SK-N-SH (cell line): ENCODE results near the gene MAST4. TPM values are rescaled to one million over a fixed set of nuclear protein-coding genes. Genes with fewer than 3 reads are reported as not detected.

Experiments used
- CTCF ChIA-PET: fragments of 300-600, 350-600 bp; formaldehyde crosslinking; extraction: SDS; loops from one replicate; lab custom pipeline; 2021; lab: Yijun Ruan, JAX
- POLR2A ChIA-PET: fragments of 350-600 bp; sonication (Branson Sonifier 250); formaldehyde crosslinking; extraction: SDS; loops from one replicate; lab custom pipeline; 2020; ENCODE audit warnings: antibody characterized with exemption, inconsistent platforms; lab: Yijun Ruan, JAX
- DNase-seq: peaks from one replicate; pipeline ENCODE4 v3.0.0; 2012
- H2AFZ ChIP-seq: fragments of 200-600 bp; sonication (generic); 2 replicates; pipeline ENCODE4 v1.8.1; 2016; ENCODE audit warnings: antibody characterized with exemption, mild to moderate bottlenecking, low read depth
- H3F3A ChIP-seq: fragments of 200-600 bp; sonication (generic); replicated peaks from 2 replicates; pipeline ENCODE3; 2016; ENCODE audit warnings: antibody characterized with exemption, mild to moderate bottlenecking; ENCODE audit not compliant: insufficient read depth
- H3K27ac ChIP-seq, 2 experiments: fragments of 200-500 bp in 1 of 2; fragments of 200-600 bp in 1 of 2; sonication (Bioruptor generic) in 1 of 2; sonication (generic), shearing (Covaris generic) in 1 of 2; 2 replicates each; pipeline versions ENCODE4 v1.5.1 to v1.6.1; 2014 to 2016; ENCODE audit warnings: low read depth in 2 of 2, inconsistent platforms in 1 of 2, low read length in 1 of 2, mild to moderate bottlenecking in 1 of 2, mixed read lengths in 1 of 2
- H3K27me3 ChIP-seq: fragments of 200-600 bp; sonication (generic), shearing (Covaris generic); 2 replicates; pipeline ENCODE4 v1.6.1; 2016; ENCODE audit warnings: mixed run types; ENCODE audit not compliant: insufficient read depth
- H3K36me3 ChIP-seq, 2 experiments: fragments of 200-500 bp in 1 of 2; fragments of 200-600 bp in 1 of 2; sonication (Bioruptor generic) in 1 of 2; sonication (generic) in 1 of 2; replicated peaks in 1 of 2; 2 replicates each; pipeline versions ENCODE3 to v1.5.1; 2014 to 2016; ENCODE audit warnings: low read length in 1 of 2, mild to moderate bottlenecking in 1 of 2; ENCODE audit not compliant: insufficient read depth in 2 of 2, control insufficient read depth in 1 of 2
- H3K4me1 ChIP-seq, 2 experiments: fragments of 200-500 bp in 1 of 2; fragments of 200-600 bp in 1 of 2; sonication (Bioruptor generic) in 1 of 2; sonication (generic), shearing (Covaris generic) in 1 of 2; 2 replicates each; pipeline versions ENCODE4 v1.5.1 to v1.6.1; 2014 to 2016; ENCODE audit warnings: low read depth in 1 of 2, low read length in 1 of 2, mixed run types in 1 of 2; ENCODE audit not compliant: insufficient read depth in 2 of 2, control insufficient read depth in 1 of 2
- H3K4me2 ChIP-seq: fragments of 200-600 bp; sonication (generic), shearing (Covaris generic); 2 replicates; pipeline ENCODE4 v1.6.1; 2017; ENCODE audit warnings: mixed run types
- H3K4me3 ChIP-seq, 2 experiments: fragments of 200-500 bp in 1 of 2; fragments of 200-600 bp in 1 of 2; sonication (Bioruptor generic) in 1 of 2; sonication (generic), shearing (Covaris generic) in 1 of 2; 2 replicates each; pipeline versions ENCODE4 v1.5.1 to v1.8.1; 2014 to 2016; ENCODE audit warnings: low read depth in 2 of 2, inconsistent platforms in 1 of 2, low read length in 1 of 2, mild to moderate bottlenecking in 1 of 2, mixed read lengths in 1 of 2, moderate library complexity in 1 of 2
- H3K79me2 ChIP-seq: fragments of 200-600 bp; sonication (generic); 2 replicates; pipeline ENCODE4 v1.8.1; 2017; ENCODE audit warnings: mild to moderate bottlenecking; ENCODE audit not compliant: insufficient read depth
- H3K9ac ChIP-seq: fragments of 200-600 bp; sonication (generic); 2 replicates; pipeline ENCODE4 v1.6.1; 2017; ENCODE audit warnings: mixed run types
- H3K9me2 ChIP-seq: fragments of 200-600 bp; sonication (generic); 2 replicates; pipeline ENCODE4 v1.6.1; 2017; ENCODE audit warnings: mixed run types
- H3K9me3 ChIP-seq: fragments of 200-600 bp; sonication (generic); 2 replicates; pipeline ENCODE4 v1.6.1; 2017; ENCODE audit warnings: mixed run types, mild to moderate bottlenecking, moderate library complexity
- H4K20me1 ChIP-seq: fragments of 200-600 bp; sonication (generic); 2 replicates; pipeline ENCODE4 v1.6.1; 2017; ENCODE audit warnings: mild to moderate bottlenecking, mixed run types; ENCODE audit not compliant: insufficient read depth
- CHD2 ChIP-seq: fragments of 150-350 bp; IDR thresholded peaks from 2 replicates; pipeline ENCODE4 v1.6.1; 2018; ENCODE audit warnings: low read length; ENCODE audit not compliant: partially characterized antibody
- ELF1 ChIP-seq: IDR thresholded peaks from 2 replicates; pipeline ENCODE4 v1.4.0; 2012
- EP300 ChIP-seq, 2 experiments: IDR thresholded peaks; 2 replicates each; pipeline versions ENCODE4 v1.4.0 to v1.6.1; 2012; ENCODE audit warnings: borderline replicate concordance in 1 of 2, low read depth in 1 of 2, low read length in 1 of 2
- FOXM1 ChIP-seq: IDR thresholded peaks from 2 replicates; pipeline ENCODE4 v1.4.0; 2012; ENCODE audit warnings: low read depth, mild to moderate bottlenecking
- JUND ChIP-seq: IDR thresholded peaks from 2 replicates; pipeline ENCODE4 v1.4.0; 2012
- MXI1 ChIP-seq: IDR thresholded peaks from 2 replicates; pipeline ENCODE4 v1.6.1; 2012; ENCODE audit warnings: mild to moderate bottlenecking, low read depth, low read length, improper control_type of control experiment
- NRF1 ChIP-seq: IDR thresholded peaks from 2 replicates; pipeline ENCODE4 v1.6.1; 2012; ENCODE audit warnings: low read depth, mild to moderate bottlenecking, low read length
- POLR2AphosphoS5 ChIP-seq: IDR thresholded peaks from 2 replicates; pipeline ENCODE4 v1.6.1; 2012; ENCODE audit warnings: low read depth, low read length
- RAD21 ChIP-seq: IDR thresholded peaks from 2 replicates; pipeline ENCODE4 v1.6.1; 2012; ENCODE audit warnings: mild to moderate bottlenecking, low read length
- SIN3A ChIP-seq: IDR thresholded peaks from 2 replicates; pipeline ENCODE4 v1.6.1; 2012; ENCODE audit warnings: low read depth, mild to moderate bottlenecking, low read length, moderate library complexity, borderline replicate concordance
- SMC3 ChIP-seq: IDR thresholded peaks from 2 replicates; pipeline ENCODE4 v1.6.1; 2012; ENCODE audit warnings: low read depth, low read length, improper control_type of control experiment
- TAF1 ChIP-seq: IDR thresholded peaks from 2 replicates; pipeline ENCODE4 v1.6.1; 2012; ENCODE audit warnings: low read depth, mild to moderate bottlenecking, low read length, moderate library complexity, borderline replicate concordance
- TCF12 ChIP-seq: IDR thresholded peaks from 2 replicates; pipeline ENCODE4 v1.4.0; 2012
- TEAD4 ChIP-seq: IDR thresholded peaks from 2 replicates; pipeline ENCODE4 v1.4.0; 2012; ENCODE audit warnings: mild to moderate bottlenecking, borderline replicate concordance; ENCODE audit not compliant: insufficient read depth
- WGBS: methylation state at CpG from one replicate; pipeline ENCODE4 v1.1.6; 2017; ENCODE audit warnings: low lambda C conversion rate; 5-methylcytosine and 5-hydroxymethylcytosine counted together
- polyA plus RNA-seq, 3 experiments: library from polyadenylated mRNA; depleted of rRNA; stranded (reverse); fragments of >200 nt; gene quantifications; 2 replicates each; pipeline ENCODE4 v1.2.3, GENCODE V29; 2012
- TF ChIP-seq, protein P1 (sequence below): fragments of 200-600 bp; sonication (generic); IDR thresholded peaks from 2 replicates; pipeline ENCODE4 v1.6.1; 2017; ENCODE audit warnings: antibody characterized with exemption, mild to moderate bottlenecking, moderate library complexity
- TF ChIP-seq, protein P2 (sequence below): IDR thresholded peaks from 2 replicates; pipeline ENCODE4; 2012
- TF ChIP-seq, protein P3 (sequence below): IDR thresholded peaks from 2 replicates; pipeline ENCODE4 v1.4.0; 2012; ENCODE audit warnings: low read depth

Gene MAST4
- polyA plus RNA-seq, 1 of the 3 experiments (the other 2 are of a cell fraction): 2.2 TPM

DNA sequence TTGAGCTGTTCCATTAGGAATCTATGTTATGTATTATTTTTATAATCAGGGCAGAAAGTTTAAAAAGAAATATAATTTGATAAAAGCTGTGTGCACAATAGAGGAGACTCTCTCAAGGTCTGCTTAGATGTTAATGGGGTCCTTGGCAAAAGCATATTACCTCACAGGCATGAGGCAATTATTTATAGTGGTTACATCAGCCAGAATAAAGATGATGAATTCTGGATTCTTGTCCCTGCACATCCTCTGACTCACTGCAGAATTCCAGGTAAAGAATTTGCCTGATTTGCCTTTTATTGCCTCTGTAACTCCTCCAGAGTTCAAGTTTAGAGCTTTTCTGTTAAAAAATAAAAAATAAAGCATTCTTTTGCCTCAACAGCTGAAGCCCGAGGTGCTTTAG, 253.6 kb downstream of the MAST4 start:
- no peaks in the 10 kb centered on the region for H3K9me3 ChIP-seq
- CTCF ChIA-PET: interaction anchor here (2.0 to 2.5 kb wide), 2 partner anchors 9 to 13 kb away, joined by 6 to 9 read pairs; no protein-coding TSS in a partner anchor
- H3K36me3 ChIP-seq: no peaks in the 10 kb centered on the region
- DNase-seq: no peak
- H3K27ac ChIP-seq: no peak overlapping the region
- WGBS: 87% methylated on average over 1 of the region's 1 CpG
- no peak overlapping the region for H3K4me3 ChIP-seq
- no peak overlapping the region for H2AFZ ChIP-seq
- TF ChIP-seq EP300 (IDR thresholded peaks at IDR 0.05; ENCODE audit: borderline replicate concordance in 1 of 2, low read depth in 1 of 2, low read length in 1 of 2) (peak in 1 of 2 experiments; percentile 29; a peak in 1 of 4 replicates), RAD21 (no peak), SMC3 (no peak), POLR2AphosphoS5 (no peak)
- H3K79me2 ChIP-seq: no peaks in the 10 kb centered on the region
- POLR2A ChIA-PET: no interaction called here
- H3K9ac ChIP-seq: no peak overlapping the region
- no peaks in the 10 kb centered on the region for H3K9me2 ChIP-seq
- H3F3A ChIP-seq: no peaks in the 10 kb centered on the region
- no peak overlapping the region for H3K4me2 ChIP-seq
- no peaks in the 10 kb centered on the region for H4K20me1 ChIP-seq
- H3K27me3 ChIP-seq: no peaks in the 10 kb centered on the region
- H3K4me1 ChIP-seq: peaks cover 0 to 14% of the 10 kb centered on the region in 2 experiments; a peak in 3 of 4 replicates

DNA sequence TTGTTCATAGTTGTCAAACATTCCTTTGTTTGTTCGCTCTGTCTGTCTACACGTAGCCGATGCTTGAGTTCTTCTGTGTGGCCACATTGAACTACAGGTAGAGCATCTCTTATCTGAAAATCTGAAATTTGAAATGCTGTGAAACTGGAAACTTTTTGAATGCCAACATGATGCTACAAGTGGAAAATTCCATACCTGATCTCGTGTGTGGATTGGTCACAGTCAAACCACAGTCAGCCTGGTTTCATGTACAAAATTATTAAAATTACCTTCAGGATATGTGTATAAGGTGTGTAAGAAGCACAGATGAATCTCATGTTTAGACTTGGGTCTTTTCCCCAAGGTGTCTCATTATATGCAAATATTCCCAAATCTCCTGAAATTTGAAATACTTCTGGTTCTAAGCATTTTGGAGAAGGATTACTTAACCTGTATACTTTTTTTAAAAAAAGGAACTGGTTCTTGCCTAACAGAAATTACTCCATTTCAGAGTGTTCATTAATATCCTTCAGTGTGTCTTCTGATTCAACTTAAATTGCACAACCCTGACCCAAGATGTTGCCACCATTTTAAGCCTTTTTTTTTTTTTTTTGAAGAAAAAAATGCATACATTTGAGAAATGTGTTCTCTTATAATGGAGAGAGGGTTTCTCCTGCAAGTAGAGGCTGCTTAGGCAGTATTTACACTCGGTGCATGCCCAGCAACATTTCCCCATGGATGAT, 254.3 kb downstream of the MAST4 start:
- CTCF ChIA-PET: interaction anchor here (2.5 kb wide), 1 partner anchor 14 kb away, joined by 9 read pairs; no protein-coding TSS in a partner anchor
- H3K27me3 ChIP-seq: no peaks in the 10 kb centered on the region
- no peak overlapping the region for H3K27ac ChIP-seq
- no peaks in the 10 kb centered on the region for H3F3A ChIP-seq
- TF ChIP-seq ELF1 (no peak), RAD21 (no peak), TAF1 (no peak), TEAD4 (no peak), CHD2 (no peak), FOXM1 (no peak), TCF12 (no peak), SIN3A (no peak), NRF1 (no peak), POLR2AphosphoS5 (no peak), MXI1 (no peak), JUND (no peak)
- TF ChIP-seq, protein P1, sequence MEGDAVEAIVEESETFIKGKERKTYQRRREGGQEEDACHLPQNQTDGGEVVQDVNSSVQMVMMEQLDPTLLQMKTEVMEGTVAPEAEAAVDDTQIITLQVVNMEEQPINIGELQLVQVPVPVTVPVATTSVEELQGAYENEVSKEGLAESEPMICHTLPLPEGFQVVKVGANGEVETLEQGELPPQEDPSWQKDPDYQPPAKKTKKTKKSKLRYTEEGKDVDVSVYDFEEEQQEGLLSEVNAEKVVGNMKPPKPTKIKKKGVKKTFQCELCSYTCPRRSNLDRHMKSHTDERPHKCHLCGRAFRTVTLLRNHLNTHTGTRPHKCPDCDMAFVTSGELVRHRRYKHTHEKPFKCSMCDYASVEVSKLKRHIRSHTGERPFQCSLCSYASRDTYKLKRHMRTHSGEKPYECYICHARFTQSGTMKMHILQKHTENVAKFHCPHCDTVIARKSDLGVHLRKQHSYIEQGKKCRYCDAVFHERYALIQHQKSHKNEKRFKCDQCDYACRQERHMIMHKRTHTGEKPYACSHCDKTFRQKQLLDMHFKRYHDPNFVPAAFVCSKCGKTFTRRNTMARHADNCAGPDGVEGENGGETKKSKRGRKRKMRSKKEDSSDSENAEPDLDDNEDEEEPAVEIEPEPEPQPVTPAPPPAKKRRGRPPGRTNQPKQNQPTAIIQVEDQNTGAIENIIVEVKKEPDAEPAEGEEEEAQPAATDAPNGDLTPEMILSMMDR: no peak
- TF ChIP-seq, protein P2, sequence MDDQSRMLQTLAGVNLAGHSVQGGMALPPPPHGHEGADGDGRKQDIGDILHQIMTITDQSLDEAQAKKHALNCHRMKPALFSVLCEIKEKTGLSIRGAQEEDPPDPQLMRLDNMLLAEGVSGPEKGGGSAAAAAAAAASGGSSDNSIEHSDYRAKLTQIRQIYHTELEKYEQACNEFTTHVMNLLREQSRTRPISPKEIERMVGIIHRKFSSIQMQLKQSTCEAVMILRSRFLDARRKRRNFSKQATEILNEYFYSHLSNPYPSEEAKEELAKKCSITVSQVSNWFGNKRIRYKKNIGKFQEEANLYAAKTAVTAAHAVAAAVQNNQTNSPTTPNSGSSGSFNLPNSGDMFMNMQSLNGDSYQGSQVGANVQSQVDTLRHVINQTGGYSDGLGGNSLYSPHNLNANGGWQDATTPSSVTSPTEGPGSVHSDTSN: no peak
- TF ChIP-seq, protein P3, sequence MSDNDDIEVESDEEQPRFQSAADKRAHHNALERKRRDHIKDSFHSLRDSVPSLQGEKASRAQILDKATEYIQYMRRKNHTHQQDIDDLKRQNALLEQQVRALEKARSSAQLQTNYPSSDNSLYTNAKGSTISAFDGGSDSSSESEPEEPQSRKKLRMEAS: no peak
- no peaks in the 10 kb centered on the region for H3K9me3 ChIP-seq
- no peak overlapping the region for H3K4me2 ChIP-seq
- no peak for DNase-seq
- POLR2A ChIA-PET: no interaction called here
- H3K9me2 ChIP-seq: no peaks in the 10 kb centered on the region
- 83% methylated on average over 5 of the region's 5 CpGs for WGBS
- no peaks in the 10 kb centered on the region for H4K20me1 ChIP-seq
- H3K79me2 ChIP-seq: no peaks in the 10 kb centered on the region
- peaks cover 0 to 14% of the 10 kb centered on the region in 2 experiments; a peak in 3 of 4 replicates for H3K4me1 ChIP-seq
- H3K9ac ChIP-seq: no peak overlapping the region
- H3K4me3 ChIP-seq: no peak overlapping the region
- no peak overlapping the region for H2AFZ ChIP-seq
- no peaks in the 10 kb centered on the region for H3K36me3 ChIP-seq
